GM23248 (cell line): ENCODE data around the gene PRLR.

Experiments used
- EZH2 ChIP-seq: fragments of 200-600 bp; sonication (generic); IDR thresholded peaks from 2 replicates; pipeline ENCODE4 v1.6.1; 2018; ENCODE audit warnings: antibody characterized with exemption, mild to moderate bottlenecking; ENCODE audit not compliant: insufficient read depth, poor library complexity, severe bottlenecking
- EZH2phosphoT487 ChIP-seq: fragments of 200-600 bp; sonication (generic); IDR thresholded peaks from 2 replicates; pipeline ENCODE4 v1.6.1; 2018; ENCODE audit warnings: antibody characterized with exemption, moderate library complexity, mild to moderate bottlenecking, low read depth; ENCODE audit not compliant: insufficient read depth

DNA sequence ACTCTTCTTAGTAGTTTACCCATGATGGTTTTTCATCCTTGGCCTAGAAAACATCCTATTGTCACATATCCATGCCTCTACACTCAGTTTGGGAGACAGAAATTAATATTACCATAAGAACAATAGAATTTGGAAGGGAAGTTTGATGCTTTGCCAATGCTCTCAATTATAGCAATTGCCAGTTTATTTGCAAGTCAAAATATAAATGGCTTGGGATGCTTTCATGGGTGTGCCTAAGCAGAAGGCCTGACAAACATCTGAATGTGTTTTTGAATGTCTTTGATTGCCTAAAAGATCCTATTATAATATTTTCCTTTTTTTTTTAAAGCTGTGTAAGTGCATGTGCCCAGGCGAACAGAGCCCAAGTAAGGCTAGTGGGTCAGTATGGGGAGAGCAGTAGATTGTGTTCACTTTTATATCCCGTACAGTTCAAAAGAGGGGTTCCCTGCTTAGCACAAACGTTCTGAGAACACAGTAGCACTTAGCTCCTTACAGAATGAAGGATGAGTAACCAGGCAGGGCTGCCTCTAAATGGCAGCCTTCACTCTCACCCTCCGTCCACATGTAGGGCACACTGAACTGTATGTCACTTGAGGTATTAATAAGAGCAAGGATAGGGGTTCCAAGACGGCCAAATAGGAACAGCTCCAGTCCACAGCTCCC lies 126.5 kb downstream of the PRLR start:
- no peak for TF ChIP-seq EZH2
- no peak for TF ChIP-seq EZH2phosphoT487
